GM12878 (cell line): ENCODE measurements around the gene DHX57. TPM values are rescaled to one million over a fixed set of nuclear protein-coding genes. Genes with fewer than 3 reads are reported as not detected.

Source experiments
- ATAC-seq: fragments of 200-7000 bp; cut with Tn5 transposase; 3 replicates; pipeline ENCODE4 v1.9.1; 2020; ENCODE audit warnings: mild to moderate bottlenecking, moderate library complexity
- BruUV-seq: library from RNA; stranded (reverse); fragments of 400-500 nt; replicated peaks from 2 replicates; lab custom pipeline; 2021; lab: Mats Ljungman, UMichigan
- CTCF ChIA-PET: fragments of 300-600 bp; sonication (Branson Sonifier 250); formaldehyde crosslinking; extraction: SDS; loops from one replicate; lab custom pipeline; 2021; ENCODE audit warnings: inconsistent platforms; lab: Yijun Ruan, JAX
- POLR2A ChIA-PET: fragments of 350-600 bp; formaldehyde crosslinking; extraction: SDS; loops from one replicate; lab custom pipeline; 2021; ENCODE audit warnings: inconsistent platforms; lab: Charles Lee
- RAD21 ChIA-PET: fragments of 300-600 bp; sonication (Branson Sonifier 250); formaldehyde crosslinking; loops from one replicate; lab custom pipeline; 2023; ENCODE audit warnings: antibody characterized with exemption; ENCODE audit not compliant: unreplicated experiment; lab: Charles Lee
- SMC1A ChIA-PET: fragments of 300-600 bp; sonication (Branson Sonifier 250); formaldehyde crosslinking; loops from one replicate; lab custom pipeline; 2023; ENCODE audit not compliant: unreplicated experiment, uncharacterized antibody; lab: Charles Lee
- DNase-seq: peaks from one replicate; pipeline ENCODE4 v3.0.0-alpha.2; 2011; ENCODE audit warnings: low read depth, low spot score
- FAIRE-seq: peaks from 3 replicates; lab custom pipeline; 2011; peaks lifted over from hg19 to GRCh38; lab: Jason Lieb, UNC
- H2AFZ ChIP-seq: 2 replicates; pipeline ENCODE4 v1.6.0; 2011; ENCODE audit warnings: low read depth, low read length, control low read depth; ENCODE audit not compliant: control insufficient read depth
- H3K27ac ChIP-seq: 2 replicates; pipeline ENCODE4 v1.5.1; 2011; ENCODE audit warnings: control low read depth; ENCODE audit not compliant: control insufficient read depth, insufficient read depth
- H3K27me3 ChIP-seq, 2 experiments: replicated peaks in 1 of 2; 2 replicates each; pipeline versions ENCODE4 v1.6.0 to v1.6.1; 2011; ENCODE audit warnings: low read length in 1 of 2; ENCODE audit not compliant: control insufficient read depth in 2 of 2, insufficient read depth in 2 of 2
- H3K36me3 ChIP-seq, 2 experiments: 2 replicates each; pipeline ENCODE4 v1.5.1; 2011; ENCODE audit warnings: low read length in 1 of 2; ENCODE audit not compliant: control insufficient read depth in 2 of 2, insufficient read depth in 2 of 2
- H3K4me1 ChIP-seq: 2 replicates; pipeline ENCODE4 v1.6.1; 2011; ENCODE audit warnings: mild to moderate bottlenecking, low read length, moderate library complexity, mixed read lengths; ENCODE audit not compliant: control insufficient read depth, insufficient read depth
- H3K4me2 ChIP-seq: 2 replicates; pipeline ENCODE4 v1.6.0; 2011; ENCODE audit warnings: control low read depth; ENCODE audit not compliant: control insufficient read depth, insufficient read depth
- H3K4me3 ChIP-seq: fragments of 200-600 bp; sonication (generic); 2 replicates; pipeline ENCODE4 v1.5.1; 2016
- H3K79me2 ChIP-seq: 2 replicates; pipeline ENCODE4 v1.6.0; 2011; ENCODE audit warnings: low read length; ENCODE audit not compliant: control insufficient read depth, insufficient read depth
- H3K9ac ChIP-seq: 2 replicates; pipeline ENCODE4 v1.8.0; 2011; ENCODE audit warnings: low read length, control low read depth, mixed read lengths; ENCODE audit not compliant: control insufficient read depth, insufficient read depth
- H3K9me3 ChIP-seq: replicated peaks from 3 replicates; pipeline ENCODE4 v1.5.1; 2011; ENCODE audit warnings: mild to moderate bottlenecking, low read length; ENCODE audit not compliant: control insufficient read depth, insufficient read depth
- H4K20me1 ChIP-seq: 2 replicates; pipeline ENCODE4 v1.6.0; 2011; ENCODE audit not compliant: control insufficient read depth, insufficient read depth
- EP300 ChIP-seq, 2 experiments: fragments of 150-350 bp in 1 of 2; IDR thresholded peaks; 2 replicates each; pipeline ENCODE4 v1.6.1; 2011 to 2012; ENCODE audit warnings: low read depth in 2 of 2, low read length in 2 of 2, borderline replicate concordance in 1 of 2, improper control_type of control experiment in 1 of 2, inconsistent platforms in 1 of 2; ENCODE audit not compliant: control insufficient read depth in 1 of 2
- PRDM15 ChIP-seq: fragments of 450-650 bp; formaldehyde crosslinking; IDR thresholded peaks from 2 replicates; pipeline ENCODE4 v1.4.0; 2020; ENCODE audit warnings: mild to moderate bottlenecking, moderate library complexity
- SIN3A ChIP-seq: IDR thresholded peaks from 2 replicates; pipeline ENCODE4 v1.6.1; 2012; ENCODE audit warnings: low read depth, low read length, improper control_type of control experiment
- SUZ12 ChIP-seq: fragments of 200-600 bp; sonication (generic); IDR thresholded peaks from one replicate; pipeline ENCODE4 v1.6.1; 2018; ENCODE audit warnings: antibody characterized with exemption, mild to moderate bottlenecking; ENCODE audit not compliant: unreplicated experiment
- WGBS: methylation state at CpG from one replicate; pipeline ENCODE4 v1.1.6; 2016; ENCODE audit warnings: low lambda C conversion rate; ENCODE audit not compliant: insufficient replicate concordance, insufficient coverage; ENCODE audit errors: missing lambda C conversion rate; 5-methylcytosine and 5-hydroxymethylcytosine counted together
- in situ Hi-C: fragments of 300-500 bp; cut with MboI; formaldehyde crosslinking; loops from 9 replicates; pipeline ENCODE4 v1.14.3; 2018; ENCODE audit warnings: mixed read lengths
- intact Hi-C: fragments of 100-400 bp; cut with micrococcal nuclease; formaldehyde crosslinking; loops from one replicate; pipeline ENCODE4 v1.14.2; 2022; ENCODE audit not compliant: unreplicated experiment
- polyA plus RNA-seq, 11 experiments: library from polyadenylated mRNA; depleted of rRNA in 4 of 11; unstranded in 6 of 11; stranded (reverse) in 5 of 11; fragments of >200 nt; fragmentation: Nextera tagmentation in 4 of 11; fragmentation: Illumina TruSeq in 1 of 11; extraction: Ambion mirVana in 4 of 11; extraction: Trizol in 1 of 11; gene quantifications; 1 replicate in 1 of 11; 2 replicates in 10 of 11; pipeline versions ENCODE4 v1.2.1 to v1.2.3, GENCODE V29; 2011 to 2016; ENCODE audit warnings: inconsistent platforms in 2 of 11, missing spikeins in 2 of 11, low read depth in 1 of 11
- total RNA-seq, 4 experiments: library from RNA; depleted of rRNA in 3 of 4; stranded (reverse); fragments of >200 nt in 3 of 4; fragmentation: Illumina TruSeq in 1 of 4; extraction: Trizol in 1 of 4; gene quantifications; 2 replicates each; pipeline versions ENCODE4 v1.2.1 to v1.2.3, GENCODE V29; 2013 to 2021

DHX57 gene
- total and polyA plus RNA-seq, 10 of the 15 experiments (the other 5 are each of a cell fraction or from before 2014, with no cell fraction given), result 6.5 to 18.0 (median 15.8) TPM

GRCh38 chr2:38911191-38911590 is 35.5 kb upstream of the DHX57 start:
- H3K79me2 ChIP-seq, result no peaks in the 10 kb centered on the region
- peaks cover 18% of the 10 kb centered on the region for H3K4me1 ChIP-seq
- ATAC-seq (no peak), FAIRE-seq (no peak), DNase-seq (no peak)
- H4K20me1 ChIP-seq, result no peaks in the 10 kb centered on the region
- ChIA-PET RAD21 (no interaction called here), CTCF (no interaction called here), POLR2A (no interaction called here), SMC1A (no interaction called here)
- no TSS peak for BruUV-seq
- no peak overlapping the region for H2AFZ ChIP-seq
- no peak overlapping the region for H3K4me2 ChIP-seq
- no peaks in the 10 kb centered on the region for H3K36me3 ChIP-seq
- TF ChIP-seq SUZ12, result no peak
- TF ChIP-seq SIN3A, result no peak
- no peak for TF ChIP-seq PRDM15
- TF ChIP-seq EP300 (IDR thresholded peaks at IDR 0.05; ENCODE audit: borderline replicate concordance in 1 of 2, control insufficient read depth in 1 of 2, low read depth in 2 of 2, low read length in 2 of 2), result no peak
- H3K27ac ChIP-seq, result no peak overlapping the region
- H3K9me3 ChIP-seq, result no peaks in the 10 kb centered on the region
- 88% methylated on average over 1 of the region's 1 CpG for WGBS
- no peak overlapping the region for H3K9ac ChIP-seq
- H3K4me3 ChIP-seq, result no peak overlapping the region
- intact Hi-C loops, result no loop called here
- H3K27me3 ChIP-seq, result no peaks in the 10 kb centered on the region
- in situ Hi-C loops, result no loop called here
